ENCODE results near the gene ZNF804B.

ZNF804B gene

GRCh38 chr7:89012016-89012415 lies 252.5 kb downstream of the ZNF804B start:
- no peak overlapping the region for H3K27ac ChIP-seq
- TF ChIP-seq ZFX (IDR thresholded peaks at IDR 0.05; ENCODE audit: borderline replicate concordance), result no peak
- TF ChIP-seq CTCF (IDR thresholded peaks at IDR 0.05), result no peak

- no peak overlapping the region for H3K27ac ChIP-seq
- no peak for TF ChIP-seq CTCF (IDR thresholded peaks at IDR 0.05)
Observed at GRCh38 chr7:89017695-89018094, 258.2 kb downstream of the ZNF804B start.

GRCh38 chr7:89021741-89022140 lies 262.2 kb downstream of the ZNF804B start:
- no peak for TF ChIP-seq CTCF (IDR thresholded peaks at IDR 0.05)
- no peak for TF ChIP-seq ZFX (IDR thresholded peaks at IDR 0.05; ENCODE audit: borderline replicate concordance)
- H3K27ac ChIP-seq, result no peak overlapping the region

GRCh38 chr7:89023206-89023605 lies 263.7 kb downstream of the ZNF804B start:
- H3K27ac ChIP-seq, result no peak overlapping the region
- no peak for TF ChIP-seq CTCF (IDR thresholded peaks at IDR 0.05)
- no peak for TF ChIP-seq ZFX (IDR thresholded peaks at IDR 0.05; ENCODE audit: borderline replicate concordance)

DNA sequence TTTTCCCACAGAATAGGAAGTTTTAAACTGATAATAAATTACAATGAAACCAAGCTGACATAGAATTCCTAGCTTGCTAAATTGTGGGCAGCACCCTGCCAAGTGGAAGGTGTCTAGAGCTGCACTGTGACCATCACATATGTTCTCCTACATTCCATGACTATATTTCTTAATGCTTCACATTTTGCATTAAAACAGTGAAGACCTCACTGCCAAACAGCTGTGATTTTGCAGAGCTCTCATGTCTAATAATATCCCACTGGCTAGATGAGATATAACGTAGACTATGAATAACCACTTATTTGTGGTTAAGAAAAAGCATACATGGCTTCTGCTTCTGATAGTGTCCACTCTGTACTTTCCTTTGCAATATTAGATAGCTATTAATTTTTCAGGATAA lies 264.4 kb downstream of the ZNF804B start:
- no peak overlapping the region for H3K27ac ChIP-seq
- TF ChIP-seq CTCF (IDR thresholded peaks at IDR 0.05) (no peak), ZFX (IDR thresholded peaks at IDR 0.05; ENCODE audit: borderline replicate concordance) (no peak)

- peak overlapping the region; percentile 66 for H3K27ac ChIP-seq
- TF ChIP-seq ZFX (IDR thresholded peaks at IDR 0.05; ENCODE audit: borderline replicate concordance) (no peak), CTCF (IDR thresholded peaks at IDR 0.05) (no peak)
Observed at GRCh38 chr7:89027781-89028180, 268.3 kb downstream of the ZNF804B start.

DNA sequence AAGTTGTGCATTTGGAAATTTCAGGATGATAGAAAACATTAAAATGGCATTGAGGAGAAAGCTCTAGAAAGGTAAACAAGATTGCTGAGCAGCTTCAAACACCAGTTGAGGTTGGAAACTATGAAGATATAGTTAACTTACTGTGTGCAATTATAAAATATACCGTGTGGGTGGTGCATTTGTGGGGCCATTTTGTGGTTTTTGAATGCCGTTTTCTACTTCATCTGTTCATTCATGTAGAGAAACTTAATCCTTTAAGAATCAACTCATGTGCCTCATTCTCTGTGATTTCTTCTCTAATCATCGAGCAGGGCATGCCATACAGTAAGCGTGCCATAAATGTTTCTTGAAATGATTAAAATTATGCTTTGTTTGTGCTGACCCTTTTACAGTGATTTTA lies 268.8 kb downstream of the ZNF804B start:
- TF ChIP-seq ZFX (IDR thresholded peaks at IDR 0.05; ENCODE audit: borderline replicate concordance), result no peak
- TF ChIP-seq CTCF (IDR thresholded peaks at IDR 0.05), result no peak
- peak overlapping the region; percentile 66 for H3K27ac ChIP-seq

Measured in 22Rv1 (cell line).